Measurements from ENCODE around the gene QPCTL. TPM values are rescaled to one million over a fixed set of nuclear protein-coding genes. Genes with fewer than 3 reads are reported as not detected.

QPCTL gene
- total RNA-seq, 1 donor from 2014 or later, result 11.9 TPM

DNA sequence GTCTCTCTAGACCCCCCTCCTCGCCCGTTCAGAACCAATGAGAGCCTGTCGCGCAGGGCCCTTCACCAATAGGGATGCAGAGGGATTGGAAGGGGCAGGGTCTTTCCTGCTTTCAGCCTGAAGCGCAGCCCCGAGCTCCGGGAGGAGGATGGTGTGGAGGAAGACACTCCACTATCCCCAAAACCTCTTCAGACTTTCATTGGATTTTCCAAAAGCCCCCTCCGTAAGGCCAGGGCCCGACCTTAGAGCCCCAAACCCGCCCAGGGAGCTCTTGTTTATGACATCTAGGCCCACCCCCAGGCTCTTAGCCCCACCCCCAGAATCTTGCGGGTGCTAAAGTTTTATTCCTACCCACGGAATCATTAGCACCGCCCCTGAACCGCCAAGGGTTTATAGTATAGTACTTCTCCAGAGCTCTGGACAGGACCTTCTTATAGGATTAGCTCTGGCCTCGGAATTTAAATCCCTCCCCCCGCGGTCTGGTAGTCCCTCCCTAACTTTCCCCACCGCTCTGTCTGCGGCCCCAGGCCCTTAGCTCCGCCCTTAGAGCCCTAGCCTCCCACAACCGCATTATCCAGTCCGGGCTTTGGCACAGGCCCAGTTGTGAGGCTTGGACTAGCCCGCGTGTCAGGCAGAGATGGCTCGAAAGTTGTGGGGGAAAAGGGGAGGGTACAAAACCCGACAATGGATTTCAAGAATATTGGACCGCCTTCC, 46.7 kb upstream of the QPCTL start:
- H3K27ac Mint-ChIP-seq (ENCODE audit: unreplicated experiment), result peak overlapping the region; percentile 74
- H3K36me3 Mint-ChIP-seq (ENCODE audit: low read depth), result no peaks in the 10 kb centered on the region
- peaks cover 31% of the 10 kb centered on the region for H3K4me1 Mint-ChIP-seq (ENCODE audit: low read depth)
- H3K27me3 Mint-ChIP-seq (ENCODE audit: low read depth), result no peaks in the 10 kb centered on the region
- H3K9me3 Mint-ChIP-seq (ENCODE audit: low read depth), result no peaks in the 10 kb centered on the region
- DNase-seq (ENCODE audit: low spot score), result no peak
- H3K4me3 Mint-ChIP-seq (ENCODE audit: unreplicated experiment), result peak overlapping the region; percentile 79
- no peak for TF ChIP-seq CTCF (IDR thresholded peaks at IDR 0.05)

GRCh38 chr19:45646345-45646698, 46.1 kb upstream of the QPCTL start:
- no peaks in the 10 kb centered on the region for H3K27me3 Mint-ChIP-seq (ENCODE audit: low read depth)
- H3K27ac Mint-ChIP-seq (ENCODE audit: unreplicated experiment), result peak overlapping the region; percentile 49
- H3K36me3 Mint-ChIP-seq (ENCODE audit: low read depth), result no peaks in the 10 kb centered on the region
- peak overlapping the region; percentile 79 for H3K4me3 Mint-ChIP-seq (ENCODE audit: unreplicated experiment)
- H3K4me1 Mint-ChIP-seq (ENCODE audit: low read depth), result peaks cover 26% of the 10 kb centered on the region
- no peaks in the 10 kb centered on the region for H3K9me3 Mint-ChIP-seq (ENCODE audit: low read depth)
- no peak for DNase-seq (ENCODE audit: low spot score)
- no peak for TF ChIP-seq CTCF (IDR thresholded peaks at IDR 0.05)

DNA sequence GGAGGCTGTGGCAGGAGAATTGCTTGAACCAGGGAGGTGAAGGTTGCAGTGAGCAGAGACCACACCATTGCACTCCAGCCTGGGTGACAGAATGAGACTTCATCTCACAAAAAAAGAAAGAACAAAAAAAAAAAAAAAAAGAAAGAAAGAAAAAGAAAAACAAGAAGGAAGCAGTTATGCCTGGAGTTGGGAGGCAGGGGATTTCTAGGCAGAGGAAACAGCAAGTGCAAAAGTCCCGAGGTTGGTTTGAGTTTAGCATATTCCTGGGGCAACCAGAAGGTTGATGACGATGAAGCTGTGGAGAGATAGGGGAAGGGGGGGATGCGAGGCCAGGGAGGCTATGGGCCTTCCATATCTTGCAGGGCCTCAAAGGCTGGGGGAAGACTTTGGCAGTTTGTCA, 41.7 kb upstream of the QPCTL start:
- no peak overlapping the region for H3K27ac Mint-ChIP-seq (ENCODE audit: unreplicated experiment)
- no peaks in the 10 kb centered on the region for H3K9me3 Mint-ChIP-seq (ENCODE audit: low read depth)
- no peak for DNase-seq (ENCODE audit: low spot score)
- H3K36me3 Mint-ChIP-seq (ENCODE audit: low read depth), result no peaks in the 10 kb centered on the region
- H3K4me1 Mint-ChIP-seq (ENCODE audit: low read depth), result peaks cover 7% of the 10 kb centered on the region
- H3K27me3 Mint-ChIP-seq (ENCODE audit: low read depth), result no peaks in the 10 kb centered on the region
- H3K4me3 Mint-ChIP-seq (ENCODE audit: unreplicated experiment), result no peak overlapping the region
- no peak for TF ChIP-seq CTCF (IDR thresholded peaks at IDR 0.05)

GRCh38 chr19:45653634-45654033, 38.8 kb upstream of the QPCTL start:
- H3K36me3 Mint-ChIP-seq (ENCODE audit: low read depth), result no peaks in the 10 kb centered on the region
- H3K4me3 Mint-ChIP-seq (ENCODE audit: unreplicated experiment), result no peak overlapping the region
- no peaks in the 10 kb centered on the region for H3K9me3 Mint-ChIP-seq (ENCODE audit: low read depth)
- no peak overlapping the region for H3K27ac Mint-ChIP-seq (ENCODE audit: unreplicated experiment)
- H3K4me1 Mint-ChIP-seq (ENCODE audit: low read depth), result no peaks in the 10 kb centered on the region
- peaks cover under 1% of the 10 kb centered on the region for H3K27me3 Mint-ChIP-seq (ENCODE audit: low read depth)
- TF ChIP-seq CTCF (IDR thresholded peaks at IDR 0.05), result no peak
- no peak for DNase-seq (ENCODE audit: low spot score)

GRCh38 chr19:45655073-45655472, 37.4 kb upstream of the QPCTL start:
- H3K27me3 Mint-ChIP-seq (ENCODE audit: low read depth), result peaks cover 7% of the 10 kb centered on the region
- no peak for DNase-seq (ENCODE audit: low spot score)
- no peak overlapping the region for H3K27ac Mint-ChIP-seq (ENCODE audit: unreplicated experiment)
- no peaks in the 10 kb centered on the region for H3K9me3 Mint-ChIP-seq (ENCODE audit: low read depth)
- TF ChIP-seq CTCF (IDR thresholded peaks at IDR 0.05), result no peak
- H3K4me3 Mint-ChIP-seq (ENCODE audit: unreplicated experiment), result no peak overlapping the region
- no peaks in the 10 kb centered on the region for H3K4me1 Mint-ChIP-seq (ENCODE audit: low read depth)
- no peaks in the 10 kb centered on the region for H3K36me3 Mint-ChIP-seq (ENCODE audit: low read depth)
